Stimulated activated CD4-positive, alpha-beta T cell treated with anti-CD3 and anti-CD28 coated beads, Interleukin-1b, Interleukin-23, amount 100 ng/mL, for 48 hours (primary cell): ENCODE measurements around the gene TGFBR3L.
A peak's percentile ranks its signal among the peaks of the same experiment; 100 is the strongest.
"Not testable (repeated sequence)": the region's sequence is repeated elsewhere in the genome, so short reads cannot be mapped to it uniquely, and the experiment has no call there.

ENCODE experiments used
- DNase-seq: peaks from one replicate; pipeline ENCODE4 v3.0.0-alpha.2; 2020

Gene TGFBR3L

DNA sequence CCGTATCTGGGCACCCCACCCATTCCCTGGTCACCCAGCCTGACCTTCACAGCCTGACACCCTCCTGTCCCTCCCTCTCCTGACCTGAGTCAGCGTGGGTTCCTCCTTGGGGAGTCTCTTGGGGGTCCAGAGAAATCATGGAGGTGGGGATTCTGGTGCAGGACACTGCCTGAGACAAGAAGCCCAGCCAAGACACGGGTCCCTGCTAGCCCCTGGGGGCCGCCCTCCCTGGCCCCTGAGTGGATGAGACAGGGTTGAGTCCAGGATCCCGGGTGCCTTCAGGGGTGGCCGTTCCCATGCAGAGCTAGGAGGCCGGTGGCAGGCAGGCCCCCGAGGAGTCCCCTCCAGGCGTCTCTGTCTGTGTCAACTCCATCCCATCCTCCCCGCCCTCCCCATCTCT is 9.4 kb upstream of the TGFBR3L start:
- DNase-seq: no peak

DNA sequence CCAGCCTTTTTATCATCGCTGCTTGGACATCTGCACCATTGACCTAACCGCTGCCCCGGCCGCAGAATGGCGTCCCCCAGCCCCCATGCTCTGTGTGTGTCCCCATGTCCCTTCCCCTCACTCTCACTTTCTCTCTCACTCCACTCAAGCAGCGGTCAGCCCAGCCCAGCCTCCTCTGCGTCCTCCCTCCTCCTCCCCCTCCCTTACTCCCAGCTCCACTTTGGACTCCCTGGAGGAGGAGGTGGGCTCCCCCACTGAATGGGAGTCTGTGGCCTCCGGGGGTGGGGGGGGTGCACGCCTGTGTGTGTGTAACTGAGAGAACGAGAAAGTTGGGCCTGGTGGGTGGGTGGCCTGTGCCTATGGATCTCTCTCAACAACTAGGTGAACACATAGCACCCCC is 8.8 kb upstream of the TGFBR3L start:
- DNase-seq: no peak

DNA sequence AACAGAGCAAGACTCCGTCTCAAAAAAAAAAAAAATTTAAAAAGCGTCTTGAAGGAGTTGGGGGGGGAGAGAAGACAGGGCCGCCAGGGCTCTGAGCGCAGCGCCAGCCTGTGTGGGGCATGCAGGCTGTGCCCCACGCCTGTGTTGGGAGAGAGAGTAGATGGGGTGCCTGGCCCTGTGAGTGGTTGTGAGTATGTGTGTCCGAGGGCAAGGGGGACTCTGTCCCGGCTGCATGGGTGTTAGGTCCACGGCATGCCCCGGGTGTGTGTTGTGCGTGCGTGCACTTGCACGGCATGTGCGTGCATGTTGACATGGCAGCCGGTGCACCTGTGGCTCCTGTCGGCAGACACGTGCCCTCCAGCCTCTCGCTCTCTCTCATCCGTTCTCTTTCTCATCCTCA is 7.5 kb upstream of the TGFBR3L start:
- no peak for DNase-seq

DNA sequence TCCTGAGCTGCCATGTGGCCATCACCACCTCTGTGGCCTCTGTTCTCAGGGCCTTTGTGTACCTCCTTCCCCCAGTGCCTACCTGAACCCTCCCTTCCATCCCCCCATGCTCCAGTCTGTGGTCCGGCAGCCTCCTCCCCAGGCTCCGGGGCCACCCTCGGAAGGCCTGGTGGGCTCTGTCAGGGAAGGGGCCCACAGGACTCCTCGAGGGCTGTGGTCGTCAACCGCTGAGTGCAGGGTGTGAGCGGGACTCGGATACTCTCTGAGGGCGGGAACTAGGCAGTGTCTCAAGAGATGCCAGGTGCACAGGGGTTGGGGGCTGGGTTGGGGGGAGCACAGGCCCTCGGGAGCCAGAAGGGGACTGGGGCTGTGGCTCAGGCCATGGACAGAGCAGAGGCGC is 7.1 kb upstream of the TGFBR3L start:
- DNase-seq: no peak

DNA sequence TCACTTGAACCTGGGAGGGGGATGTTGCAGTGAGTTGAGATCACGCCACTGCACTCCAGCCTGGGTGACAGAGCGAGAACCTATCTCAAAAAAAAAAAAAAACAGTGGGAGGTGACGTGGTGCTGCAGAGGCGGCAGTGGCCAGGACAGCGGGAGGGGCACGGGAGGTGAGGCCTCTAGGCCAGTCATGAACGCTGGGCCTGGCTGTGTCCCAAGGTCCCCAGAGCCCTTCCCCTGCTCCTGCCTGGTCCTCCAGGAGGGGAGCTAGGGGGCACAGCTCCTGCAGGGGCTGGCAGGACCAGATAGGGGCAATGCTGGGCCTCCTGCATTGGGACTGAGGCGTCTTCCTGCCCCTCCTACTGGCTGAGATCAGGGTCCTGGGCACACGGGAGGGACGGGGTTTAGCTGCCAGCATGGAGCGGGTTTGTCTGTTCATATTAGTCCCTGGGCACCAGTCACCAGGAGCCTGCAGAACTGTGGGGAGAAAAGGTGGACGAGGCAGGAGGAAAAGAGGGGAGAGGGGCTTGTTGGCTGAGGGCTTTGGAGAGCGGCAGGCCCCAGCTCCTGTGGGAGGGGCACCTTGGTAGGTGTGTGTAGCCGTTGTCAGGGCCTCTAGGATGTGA is 6.4 kb upstream of the TGFBR3L start:
- no peak for DNase-seq

DNA sequence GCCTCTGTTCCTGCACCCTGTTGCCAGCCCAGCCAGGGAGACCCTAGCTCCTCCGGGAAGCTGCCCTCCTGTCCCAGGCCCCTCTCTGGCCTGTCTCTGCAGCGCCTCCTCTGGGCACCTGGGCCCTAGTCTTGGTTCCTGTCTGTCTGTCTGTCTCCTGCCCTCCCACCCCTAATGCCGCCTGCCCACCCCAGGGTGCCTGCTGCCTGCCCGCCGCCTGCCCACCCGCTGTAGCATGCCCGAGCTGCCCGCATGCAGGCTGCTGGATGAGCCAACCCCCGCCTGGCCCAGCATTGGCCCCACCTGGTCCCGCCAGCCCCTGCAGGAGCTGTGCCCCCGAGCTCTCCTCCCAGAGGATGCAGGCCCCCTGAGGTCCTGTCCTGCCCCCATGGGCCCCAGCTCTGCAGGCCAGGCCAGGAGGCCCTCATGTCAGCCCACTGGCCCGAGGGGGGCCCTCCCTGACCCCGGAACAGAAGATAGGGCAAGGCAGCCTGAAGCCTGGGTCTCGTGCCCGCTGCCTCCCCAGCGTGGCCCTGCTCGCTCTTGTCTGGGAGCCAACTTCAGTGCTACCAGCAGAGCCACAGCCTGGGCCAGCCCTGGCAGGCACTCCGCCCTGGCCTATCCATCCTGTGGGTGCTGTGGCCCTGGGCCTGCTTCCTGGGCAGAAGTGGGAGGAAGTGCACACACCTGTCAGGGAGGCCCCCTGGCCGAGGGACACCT is 5.7 kb upstream of the TGFBR3L start:
- DNase-seq: no peak

DNA sequence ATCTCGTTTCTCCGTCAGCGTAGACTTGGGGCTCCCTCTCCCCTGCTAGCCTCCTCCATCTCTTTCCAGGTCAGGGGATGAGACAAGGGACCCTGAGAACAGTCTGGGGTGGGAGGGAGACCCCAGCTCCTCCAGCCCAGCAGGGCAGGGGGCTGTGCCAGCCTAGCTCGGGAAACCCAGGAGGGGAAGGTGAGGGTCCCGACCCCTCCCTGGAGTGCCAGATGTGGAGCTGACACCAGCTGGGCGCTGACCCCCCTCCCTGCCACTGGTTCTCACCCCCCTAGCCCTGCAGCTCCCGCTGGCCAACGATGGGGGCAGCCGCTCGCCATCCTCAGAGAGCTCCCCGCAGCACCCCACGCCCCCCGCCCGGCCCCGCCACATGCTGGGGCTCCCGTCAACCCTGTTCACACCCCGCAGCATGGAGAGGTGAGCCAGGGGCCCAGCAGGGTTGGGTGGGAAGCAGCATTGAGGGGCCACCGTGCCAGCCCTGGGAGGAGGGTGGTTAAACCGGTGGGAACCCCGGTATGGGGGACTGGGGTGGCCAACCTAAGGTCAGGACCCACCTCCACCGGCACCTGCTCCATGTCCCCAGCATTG is 5.1 kb upstream of the TGFBR3L start:
- no peak for DNase-seq

DNA sequence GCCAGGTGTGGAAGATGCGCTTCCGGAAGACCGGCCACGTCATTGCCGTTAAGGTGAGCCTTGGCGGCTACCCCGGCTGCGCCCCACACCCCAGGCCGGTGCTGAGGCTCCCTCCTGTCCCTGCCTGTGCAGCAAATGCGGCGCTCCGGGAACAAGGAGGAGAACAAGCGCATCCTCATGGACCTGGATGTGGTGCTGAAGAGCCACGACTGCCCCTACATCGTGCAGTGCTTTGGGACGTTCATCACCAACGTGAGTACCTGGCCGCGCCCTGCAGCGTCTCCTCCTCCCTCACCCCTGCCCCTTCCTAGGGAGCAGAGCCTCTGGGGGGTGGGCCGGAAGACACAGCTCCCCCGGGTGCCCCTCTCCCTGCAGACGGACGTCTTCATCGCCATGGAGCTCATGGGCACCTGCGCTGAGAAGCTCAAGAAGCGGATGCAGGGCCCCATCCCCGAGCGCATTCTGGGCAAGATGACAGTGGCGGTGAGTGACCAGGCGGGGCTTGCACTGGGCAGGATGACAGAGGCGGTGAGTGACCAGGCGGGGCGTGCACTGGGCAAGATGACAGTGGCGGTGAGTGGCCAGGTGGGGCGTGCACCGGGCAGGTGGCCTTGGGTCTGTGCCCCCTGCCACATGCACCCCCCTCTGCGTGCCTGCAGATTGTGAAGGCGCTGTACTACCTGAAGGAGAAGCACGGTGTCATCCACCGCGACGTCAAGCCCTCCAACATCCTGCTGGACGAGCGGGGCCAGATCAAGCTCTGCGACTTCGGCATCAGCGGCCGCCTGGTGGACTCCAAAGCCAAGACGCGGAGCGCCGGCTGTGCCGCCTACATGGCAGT is 4.1 kb upstream of the TGFBR3L start:
- DNase-seq: no peak

DNA sequence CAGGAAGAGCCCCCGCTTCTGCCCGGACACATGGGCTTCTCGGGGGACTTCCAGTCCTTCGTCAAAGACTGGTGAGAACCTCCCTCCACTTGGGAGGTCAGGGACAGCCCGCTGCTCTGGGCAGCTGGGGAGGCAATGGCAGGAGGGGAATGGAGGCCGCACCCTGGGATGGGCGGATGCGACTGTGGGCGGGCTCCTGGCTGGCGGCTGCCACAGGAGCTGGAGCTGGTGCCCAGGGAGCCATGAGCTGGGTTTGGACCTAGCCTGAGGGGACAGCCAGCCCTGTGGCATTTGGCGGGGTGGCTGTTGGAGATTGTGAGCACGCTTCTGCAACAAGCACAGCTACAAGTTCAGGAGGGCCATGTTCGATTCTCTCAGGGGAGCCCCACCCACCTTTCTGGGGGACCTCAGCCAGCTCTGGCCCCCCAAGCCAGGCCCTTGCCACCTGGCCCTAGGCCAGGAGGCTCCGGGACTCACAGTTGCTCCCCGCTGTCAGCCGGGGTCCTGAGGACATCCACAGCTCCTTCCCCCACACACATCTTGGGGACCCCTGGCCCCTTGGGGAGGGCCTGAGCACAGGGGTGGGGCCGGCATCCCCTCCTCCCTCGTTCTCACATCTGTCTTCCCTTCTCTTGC is 3.0 kb upstream of the TGFBR3L start:
- DNase-seq: no peak

DNA sequence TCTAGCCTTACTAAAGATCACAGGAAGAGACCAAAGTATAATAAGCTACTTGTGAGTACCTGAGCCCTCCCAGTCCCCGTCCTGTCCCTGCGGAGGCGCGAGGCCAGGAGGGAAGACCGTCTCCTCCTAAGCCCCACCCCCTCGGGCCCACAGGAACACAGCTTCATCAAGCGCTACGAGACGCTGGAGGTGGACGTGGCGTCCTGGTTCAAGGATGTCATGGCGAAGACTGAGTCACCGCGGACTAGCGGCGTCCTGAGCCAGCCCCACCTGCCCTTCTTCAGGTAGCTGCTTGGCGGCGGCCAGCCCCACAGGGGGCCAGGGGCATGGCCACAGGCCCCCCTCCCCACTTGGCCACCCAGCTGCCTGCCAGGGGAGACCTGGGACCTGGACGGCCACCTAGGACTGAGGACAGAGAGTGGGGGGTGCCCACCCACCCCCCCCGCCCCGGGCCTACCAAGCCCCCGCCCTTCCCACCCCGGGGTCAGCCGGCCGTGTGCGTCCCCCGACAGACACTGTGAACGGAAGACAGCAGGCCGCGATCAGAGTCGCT is 2.4 kb upstream of the TGFBR3L start:
- no peak for DNase-seq

DNA sequence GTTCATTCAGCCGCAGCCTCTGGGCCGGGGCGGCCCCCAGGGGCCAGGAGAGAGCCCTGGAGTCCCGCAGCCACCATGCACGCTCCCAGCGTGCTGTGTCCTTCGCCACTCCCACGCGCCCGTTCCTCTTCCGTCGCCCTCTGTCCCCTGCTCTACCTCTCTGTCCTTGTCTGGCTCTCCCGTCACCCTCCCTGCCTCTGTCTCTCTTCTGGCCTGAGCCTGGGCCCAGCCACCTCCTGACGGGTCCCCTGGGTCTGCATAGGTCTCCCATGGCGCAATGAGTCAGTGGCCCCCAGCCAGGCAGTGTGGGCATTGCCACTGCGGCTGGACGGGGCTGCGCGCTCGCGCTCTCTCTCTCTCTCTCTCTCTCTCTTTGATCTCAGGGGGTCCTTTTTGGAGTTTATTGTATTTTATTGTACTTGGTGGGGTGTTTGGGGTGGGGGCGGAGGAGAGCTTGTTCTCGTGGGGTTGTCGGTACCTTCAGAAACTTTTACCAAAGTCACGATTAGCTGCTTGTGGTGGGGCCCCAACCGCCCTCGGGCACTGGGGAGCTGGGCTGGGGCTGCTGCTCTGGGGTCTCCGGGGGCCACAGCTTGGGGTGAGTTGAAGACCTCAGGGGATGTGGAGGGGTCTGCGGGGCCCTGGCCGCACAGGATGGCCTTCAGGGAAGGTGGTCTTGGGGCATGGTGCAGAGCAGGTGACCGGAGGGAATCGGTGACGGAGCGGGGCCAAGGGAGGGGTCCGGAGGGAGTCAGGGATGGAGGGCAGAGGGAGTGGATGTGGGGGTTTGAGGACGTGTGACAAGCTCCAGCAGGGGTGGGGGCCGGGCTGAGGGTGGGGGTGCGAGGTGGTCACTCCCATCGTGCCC is 1.7 kb upstream of the TGFBR3L start:
- no peak for DNase-seq

DNA sequence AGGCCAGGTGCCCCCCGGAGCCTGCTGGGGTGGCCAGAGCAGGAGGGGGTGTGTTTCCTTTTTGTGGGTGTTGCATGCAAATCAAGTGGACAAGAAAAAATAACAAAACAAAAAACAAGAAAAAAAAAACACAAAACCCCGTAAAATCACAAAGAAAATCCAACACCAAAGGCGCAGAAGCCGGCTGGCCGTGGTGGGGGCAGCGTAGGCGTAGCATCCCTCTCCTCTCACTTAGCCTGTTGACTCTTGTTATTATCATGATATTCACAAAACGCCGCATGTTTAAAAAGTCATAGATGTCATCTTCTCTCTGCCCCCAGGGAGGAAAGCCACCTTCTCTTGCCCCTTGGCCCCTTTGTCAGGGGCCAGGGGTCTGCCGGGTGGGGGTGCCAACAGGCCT is 978 bp upstream of the TGFBR3L start:
- no peak for DNase-seq

DNA sequence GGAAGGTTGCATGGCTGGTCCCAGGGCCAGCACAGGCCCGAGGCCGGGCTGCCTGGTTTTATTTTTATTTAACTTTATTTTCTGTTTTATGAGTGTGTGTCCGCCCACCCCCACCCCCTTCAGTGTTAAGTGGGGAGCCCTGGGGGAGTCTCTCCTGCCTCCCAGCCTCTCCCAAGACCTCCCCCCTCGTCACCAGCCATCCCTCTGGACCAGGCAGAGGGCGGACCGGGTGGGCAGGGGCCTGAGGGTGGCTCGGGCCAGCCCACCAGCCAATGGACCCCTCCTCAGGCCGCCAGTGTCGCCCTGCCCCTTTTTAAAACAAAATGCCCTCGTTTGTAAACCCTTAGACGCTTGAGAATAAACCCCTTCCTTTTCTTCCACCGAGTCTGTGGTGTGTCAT is 531 bp upstream of the TGFBR3L start:
- DNase-seq: no peak

DNA sequence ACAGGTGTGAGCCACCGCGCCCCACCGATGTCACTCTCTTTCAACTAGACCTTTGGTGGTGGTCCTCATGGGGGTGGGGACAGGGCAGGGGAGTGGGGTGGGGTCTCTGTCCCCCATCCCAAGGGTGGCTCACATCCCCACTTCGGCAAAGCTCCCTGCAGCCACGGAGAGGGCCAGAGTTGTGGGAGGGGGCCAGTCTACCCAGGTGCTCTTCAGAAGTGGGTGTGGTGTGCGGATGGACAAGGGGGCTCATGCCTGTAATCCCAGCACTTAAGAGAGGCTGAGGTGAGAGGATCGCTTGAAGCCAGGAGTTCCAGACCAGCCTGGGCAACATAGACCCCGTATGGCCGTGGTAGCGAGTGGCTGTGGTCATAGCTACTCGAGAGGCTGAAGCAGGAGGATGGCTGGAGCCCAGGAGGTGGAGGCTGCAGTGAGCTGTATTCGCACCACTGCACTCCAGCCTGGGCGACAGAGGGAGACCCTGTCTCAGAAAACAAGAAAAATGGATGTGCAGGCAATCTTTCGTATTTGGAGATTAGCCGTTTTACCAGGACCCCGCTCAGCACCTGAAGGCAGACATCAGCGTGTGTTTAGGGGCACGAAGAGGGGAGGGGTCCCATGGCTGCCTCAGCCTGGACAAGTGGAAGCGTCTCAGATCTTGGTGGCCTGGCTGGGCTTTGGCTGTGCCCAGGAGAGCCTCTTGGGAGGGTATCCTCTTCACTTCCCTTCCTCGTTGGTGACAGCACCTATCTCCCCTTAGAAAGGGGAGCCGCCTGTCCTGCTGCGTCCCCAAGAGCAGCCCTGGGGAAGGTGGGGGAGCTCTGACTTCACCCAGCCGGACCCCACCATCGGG is 846 bp downstream of the TGFBR3L start:
- DNase-seq: no peak

DNA sequence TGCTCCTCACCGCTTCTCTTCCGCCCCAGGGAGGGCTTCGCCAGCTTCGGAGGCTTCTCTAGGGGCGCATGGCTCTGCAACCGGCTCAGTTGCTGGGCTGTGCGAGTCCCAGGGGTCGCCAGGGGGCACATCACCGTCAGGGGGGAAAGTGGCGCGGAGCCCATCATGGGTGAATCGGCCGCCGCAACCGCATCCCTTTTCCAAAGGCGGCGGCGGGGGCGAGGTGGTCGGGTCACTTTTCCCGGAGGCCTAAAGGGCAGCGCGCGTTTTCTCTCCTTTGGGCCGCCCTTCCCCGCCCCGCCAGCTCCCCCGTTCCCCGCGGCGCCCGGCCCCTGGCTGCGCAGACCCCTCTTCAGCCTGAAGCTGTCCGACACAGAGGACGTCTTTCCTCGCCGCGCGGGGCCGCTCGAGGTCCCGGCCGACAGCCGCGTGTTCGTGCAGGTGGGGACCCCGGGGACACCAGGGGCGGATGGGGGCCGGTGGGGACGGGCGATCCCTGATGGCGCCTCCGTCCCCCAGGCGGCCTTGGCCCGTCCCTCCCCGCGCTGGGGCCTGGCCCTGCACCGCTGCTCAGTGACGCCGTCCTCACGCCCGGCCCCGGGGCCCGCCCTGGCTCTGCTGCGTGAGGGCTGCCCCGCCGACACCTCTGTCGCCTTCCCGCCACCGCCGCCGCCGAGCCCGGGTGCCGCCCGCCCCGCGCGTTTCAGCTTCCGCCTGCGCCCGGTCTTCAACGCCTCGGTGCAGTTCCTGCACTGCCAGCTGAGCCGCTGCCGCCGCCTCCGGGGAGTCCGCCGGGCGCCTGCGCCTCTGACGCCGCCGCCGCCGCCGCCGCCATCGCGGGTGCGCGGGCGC is 1.7 kb downstream of the TGFBR3L start:
- peak; percentile 72 for DNase-seq

DNA sequence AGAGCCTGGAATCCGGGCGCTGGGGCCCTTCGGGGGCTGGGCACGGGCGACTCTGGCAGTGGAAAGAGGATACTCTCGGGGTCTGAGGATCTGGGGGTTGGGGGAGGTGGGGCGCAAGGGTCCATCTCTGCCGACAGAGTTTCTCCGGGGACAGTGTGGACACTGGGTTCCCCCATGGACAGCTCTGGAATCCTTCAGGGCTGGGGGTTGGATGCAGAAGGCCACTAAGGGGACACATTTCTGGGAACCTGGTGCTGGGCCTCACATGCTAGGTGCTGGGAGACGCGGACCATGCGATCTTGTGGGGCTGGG is 2.3 kb downstream of the TGFBR3L start:
- no peak for DNase-seq

DNA sequence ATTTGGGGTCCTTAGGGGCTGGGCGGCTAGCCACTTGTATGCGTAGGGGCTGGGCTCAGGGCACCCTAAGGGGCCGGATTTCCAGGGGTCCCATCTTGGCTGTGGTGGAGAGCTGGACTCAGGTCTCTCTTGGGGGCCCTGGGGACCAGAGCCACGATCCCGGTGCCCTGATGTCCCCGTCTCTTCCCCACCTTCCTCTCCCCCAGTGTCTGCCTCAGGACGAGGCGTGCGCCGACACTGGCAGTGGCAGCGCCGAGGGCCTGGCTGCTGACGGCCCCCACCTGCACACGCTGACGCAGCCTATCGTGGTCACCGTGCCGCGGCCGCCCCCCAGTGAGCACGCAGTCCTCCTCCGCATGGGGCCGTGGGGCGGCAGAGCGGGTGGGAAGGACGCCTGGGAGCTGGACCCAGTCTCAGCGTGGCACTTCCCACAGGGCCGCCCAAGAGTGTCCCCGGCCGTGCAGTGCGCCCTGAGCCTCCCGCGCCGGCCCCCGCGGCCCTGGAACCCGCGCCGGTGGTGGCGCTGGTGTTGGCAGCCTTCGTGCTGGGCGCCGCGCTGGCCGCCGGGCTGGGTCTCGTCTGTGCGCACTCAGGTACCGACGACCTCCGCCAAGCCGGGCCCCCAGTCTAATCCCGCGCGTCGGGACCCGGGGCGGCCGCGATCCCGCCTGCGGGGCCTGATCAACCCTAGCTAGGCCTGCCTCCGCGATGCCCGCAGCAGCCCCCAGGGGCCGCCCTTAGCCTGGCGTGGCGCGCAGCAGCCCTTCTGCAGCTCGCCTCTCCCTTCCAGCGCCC is 2.8 kb downstream of the TGFBR3L start:
- DNase-seq: peak; percentile 59

DNA sequence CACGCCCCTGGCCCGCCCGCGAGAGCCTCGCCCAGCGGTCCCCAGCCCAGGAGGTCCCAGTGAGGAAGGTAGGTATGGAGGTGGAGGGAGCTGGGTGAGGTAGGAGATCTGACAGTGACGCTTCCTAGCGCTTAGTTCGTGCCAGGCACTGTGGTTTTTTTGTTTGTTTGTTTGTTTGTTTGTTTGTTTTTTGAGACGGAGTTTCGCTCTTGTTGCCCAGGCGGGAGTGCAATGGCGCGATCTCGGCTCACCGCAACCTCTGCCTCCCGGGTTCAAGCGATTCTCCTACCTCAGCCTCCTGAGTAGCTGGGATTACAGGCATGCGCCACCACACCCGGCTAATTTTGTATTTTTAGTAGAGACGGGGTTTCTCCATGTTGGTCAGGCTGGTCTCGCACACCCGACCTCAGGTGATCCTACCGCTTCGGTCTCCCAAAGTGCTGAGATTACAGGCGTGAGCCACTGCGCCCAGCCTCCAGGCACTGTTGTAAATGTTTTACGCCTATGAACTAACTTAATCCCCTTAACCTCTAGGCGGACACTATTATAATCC is 3.5 kb downstream of the TGFBR3L start:
- not testable (repeated sequence) for DNase-seq
